ENCODE measurements around the gene ABCC1.

The ABCC1 gene

DNA sequence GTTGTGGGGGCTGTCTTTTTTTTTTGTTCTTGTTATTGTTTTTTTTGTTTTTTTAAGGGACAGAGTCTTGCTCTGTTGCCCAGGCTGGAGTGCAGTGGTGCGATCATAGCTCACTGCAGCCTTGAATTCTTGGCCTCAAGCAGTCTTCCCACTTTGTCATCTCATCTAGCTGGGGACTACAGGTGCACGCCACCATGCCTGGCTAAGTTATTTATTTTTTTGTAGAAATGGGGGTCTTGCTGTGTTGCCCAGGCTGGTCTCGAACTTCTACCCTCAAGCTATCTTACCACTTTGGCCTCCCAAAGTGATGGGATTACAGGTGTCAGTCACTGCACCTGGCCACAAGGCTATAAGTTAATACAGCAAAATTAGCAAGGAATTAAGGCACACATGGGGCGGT lies 101.7 kb downstream of the ABCC1 start:
- no peak for DNase-seq

- no peak for DNase-seq
These were observed 103.5 kb downstream of the ABCC1 start for GRCh38 chr16:16052916-16053315.

DNA sequence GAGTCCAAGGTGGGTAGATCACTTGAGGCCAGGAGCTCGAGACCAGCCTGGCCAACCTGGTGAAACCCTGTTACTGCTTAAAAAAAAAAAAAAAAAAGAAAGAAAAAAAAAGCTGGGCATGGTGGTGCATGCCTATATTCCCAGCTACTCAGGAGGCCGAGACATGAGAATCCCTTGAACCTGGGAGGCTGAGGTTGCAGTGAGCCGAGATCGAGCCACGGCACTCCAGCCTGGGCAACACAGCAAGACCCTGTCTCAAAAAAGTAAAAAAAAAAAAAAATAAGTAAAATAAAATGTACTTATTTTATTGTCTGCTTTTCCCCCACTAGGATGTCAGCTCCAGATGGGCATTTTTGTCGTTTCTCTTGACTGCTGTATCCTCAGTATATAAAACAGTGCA lies 107.7 kb downstream of the ABCC1 start:
- DNase-seq = no peak

DNA sequence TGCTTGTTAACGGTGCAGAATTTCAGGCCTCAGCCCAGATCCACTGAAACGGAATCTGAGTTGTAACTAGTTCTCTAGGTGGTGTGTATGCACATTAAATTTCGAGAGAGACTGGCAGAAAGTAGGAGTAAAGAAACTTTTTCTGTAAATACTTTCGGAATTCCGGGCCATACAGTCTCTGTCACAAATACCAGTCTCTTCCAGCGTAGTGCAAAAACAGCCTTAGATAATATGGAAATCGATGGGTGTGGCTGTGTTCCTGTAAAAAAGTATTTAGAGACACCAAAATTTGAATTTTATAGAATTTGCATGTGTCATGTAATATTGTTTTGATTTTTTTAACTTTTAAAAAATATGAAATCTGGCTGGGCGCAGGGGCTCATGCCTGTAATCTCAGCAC lies 109.7 kb downstream of the ABCC1 start:
- DNase-seq = no peak

- no peak for DNase-seq
These were observed 110.6 kb downstream of the ABCC1 start for GRCh38 chr16:16059895-16060590.

GRCh38 chr16:16062023-16062937 lies 112.9 kb downstream of the ABCC1 start:
- DNase-seq = no peak

DNA sequence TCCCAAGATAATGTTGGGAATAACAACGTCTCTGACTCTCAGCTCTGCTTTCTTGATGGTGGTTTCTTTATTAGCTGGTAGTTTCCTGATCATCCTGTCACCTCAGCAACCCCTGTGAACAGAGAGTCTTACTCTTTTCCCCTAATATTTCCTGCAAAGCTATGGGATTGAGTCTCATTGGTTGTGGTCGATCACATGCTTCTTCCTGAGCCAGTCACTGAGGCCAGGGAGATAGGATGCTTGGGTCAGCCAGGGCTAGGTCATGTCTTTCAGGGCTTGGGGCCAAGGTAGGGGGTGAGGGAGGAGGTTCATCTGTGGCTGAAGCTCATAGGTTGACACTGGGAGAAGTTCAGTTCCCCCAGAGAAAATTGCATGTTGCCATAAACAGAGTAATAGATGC lies 114.3 kb downstream of the ABCC1 start:
- DNase-seq = no peak

- DNase-seq = no peak
These were observed 115.5 kb downstream of the ABCC1 start for GRCh38 chr16:16064874-16065384.

- DNase-seq = no peak
These were observed 117.7 kb downstream of the ABCC1 start for GRCh38 chr16:16067127-16067526.

GRCh38 chr16:16071631-16072244 lies 122.3 kb downstream of the ABCC1 start:
- no peak for DNase-seq

- no peak for DNase-seq
These were observed 123.7 kb downstream of the ABCC1 start for GRCh38 chr16:16073001-16073545.

DNA sequence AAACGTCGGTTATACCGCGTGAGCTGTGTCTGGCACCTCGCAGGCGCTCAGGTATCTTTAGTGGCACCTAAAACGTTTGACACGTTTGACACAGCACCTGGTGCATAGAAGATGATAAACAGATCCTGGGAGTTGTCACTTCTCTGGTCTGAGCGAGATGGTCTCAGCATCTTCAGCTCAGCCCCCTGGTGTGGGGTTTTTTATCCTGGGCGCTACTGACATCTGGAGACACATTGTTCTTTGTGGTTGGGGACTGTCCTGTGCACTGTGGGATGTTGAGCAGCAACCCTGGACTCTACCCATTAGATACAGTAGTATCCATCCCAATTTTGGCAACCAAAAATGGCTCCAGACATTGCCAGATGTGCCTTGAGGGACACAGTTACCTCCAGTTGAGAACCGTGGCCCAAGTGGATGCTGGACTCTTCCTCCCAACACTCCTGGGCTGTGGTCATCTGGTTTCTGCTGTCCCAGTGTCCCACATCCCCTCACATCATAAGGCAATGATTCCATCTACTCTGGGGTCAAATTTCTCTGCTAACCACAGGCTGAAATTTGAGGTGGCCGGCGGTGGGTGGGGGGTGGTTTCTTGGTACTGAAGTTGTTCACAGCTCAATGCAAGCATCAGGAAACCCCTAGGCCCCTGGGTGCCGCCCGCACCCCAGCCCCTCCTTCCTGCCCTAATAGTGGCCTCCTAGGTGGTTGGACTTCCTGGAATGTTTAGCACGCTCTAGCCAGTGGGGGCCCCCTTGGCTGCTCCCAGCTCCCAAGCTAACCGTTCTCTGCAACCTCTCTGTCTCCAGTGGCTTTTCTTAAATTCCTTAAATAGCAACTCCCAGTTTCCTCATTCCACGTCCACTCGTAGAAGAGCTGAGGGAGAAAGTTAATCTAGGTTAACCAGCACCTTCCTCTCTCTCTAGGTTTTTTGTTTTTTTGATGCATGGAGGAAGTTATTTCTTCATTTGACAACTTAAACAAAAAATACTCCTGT lies 124.8 kb downstream of the ABCC1 start:
- DNase-seq = no peak

DNA sequence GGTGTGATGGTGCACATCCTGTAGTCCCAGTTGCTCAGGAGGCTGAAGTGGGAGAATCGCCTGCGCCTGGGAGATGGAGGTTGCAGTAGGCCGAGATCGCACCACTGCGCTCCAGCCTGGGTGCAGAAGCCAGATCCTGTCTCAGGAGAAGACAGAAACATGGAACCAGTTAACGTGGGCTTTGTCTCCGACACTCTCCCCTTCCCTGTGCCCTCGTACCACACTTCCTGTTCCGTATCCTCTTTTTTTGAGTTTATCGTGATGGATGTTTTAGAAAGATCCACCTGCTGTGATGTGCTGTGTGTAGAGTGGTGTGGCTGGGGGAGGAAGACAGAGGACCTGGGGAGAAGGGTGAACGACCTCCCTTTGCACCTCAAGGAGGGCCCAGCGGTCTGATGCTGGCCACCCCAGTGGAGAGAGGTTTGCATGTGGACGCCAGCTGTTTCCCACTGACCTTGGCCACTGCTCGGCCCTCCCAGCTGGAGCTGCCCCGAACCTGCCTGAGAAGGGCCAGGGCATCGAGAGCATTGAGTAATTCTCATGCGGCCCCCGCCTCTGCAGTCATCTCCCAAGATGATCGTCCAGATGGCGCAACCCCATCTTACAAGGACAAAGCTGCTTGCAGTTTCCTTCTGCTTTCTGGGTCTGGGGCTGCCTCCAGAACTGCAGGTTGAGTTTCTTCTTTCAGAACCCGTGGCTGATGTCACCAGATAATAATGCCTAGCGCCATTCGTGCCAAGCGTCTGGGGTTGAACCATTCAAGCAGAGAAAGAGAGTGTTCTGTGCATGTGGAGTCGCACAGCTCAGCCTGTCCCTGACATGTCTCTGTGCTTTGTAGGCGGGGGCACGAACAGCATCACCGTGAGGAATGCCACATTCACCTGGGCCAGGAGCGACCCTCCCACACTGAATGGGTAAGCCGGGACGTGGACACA lies 126.3 kb downstream of the ABCC1 start:
- DNase-seq = no peak

- no peak for DNase-seq
These were observed 127.0 kb downstream of the ABCC1 start for GRCh38 chr16:16076423-16076813.

- DNase-seq = no peak
These were observed 131.1 kb downstream of the ABCC1 start for GRCh38 chr16:16080465-16081065.

GRCh38 chr16:16081141-16081540 lies 131.7 kb downstream of the ABCC1 start:
- no peak for DNase-seq

- DNase-seq = no peak
These were observed 132.8 kb downstream of the ABCC1 start for GRCh38 chr16:16082255-16082654.

GRCh38 chr16:16083421-16084156 lies 134.2 kb downstream of the ABCC1 start:
- peak; percentile 17 to 31 for DNase-seq

- no peak for DNase-seq
These were observed 135.5 kb downstream of the ABCC1 start for GRCh38 chr16:16084874-16085273.
